ENCODE data around the gene HOXB7.

- TF ChIP-seq POLR2A (IDR thresholded peaks at IDR 0.05; ENCODE audit: low read length) (no peak), GATA1 (IDR thresholded peaks at IDR 0.05; ENCODE audit: low read depth, low read length) (no peak)
These were observed 48.7 kb downstream of the HOXB7 start for GRCh38 chr17:48561884-48562810.
